GM23248 (cell line): ENCODE results near the gene LRP1.

ENCODE experiments used
- EZH2 ChIP-seq: fragments of 200-600 bp; sonication (generic); IDR thresholded peaks from 2 replicates; pipeline ENCODE4 v1.6.1; 2018; ENCODE audit warnings: antibody characterized with exemption, mild to moderate bottlenecking; ENCODE audit not compliant: insufficient read depth, poor library complexity, severe bottlenecking
- EZH2phosphoT487 ChIP-seq: fragments of 200-600 bp; sonication (generic); IDR thresholded peaks from 2 replicates; pipeline ENCODE4 v1.6.1; 2018; ENCODE audit warnings: antibody characterized with exemption, moderate library complexity, mild to moderate bottlenecking, low read depth; ENCODE audit not compliant: insufficient read depth

- TF ChIP-seq EZH2phosphoT487 (no peak), EZH2 (no peak)
Observed at GRCh38 chr12:57170408-57170807, 42.1 kb downstream of the LRP1 start.
